ENCODE results near the gene CXCR4. TPM values are rescaled to one million over a fixed set of nuclear protein-coding genes. Genes with fewer than 3 reads are reported as not detected.
A peak's percentile ranks its signal among the peaks of the same experiment; 100 is the strongest.

Gene CXCR4
- total and polyA plus RNA-seq, 12 donors, result 1.5 to 24.0 (median 4.4) TPM

DNA sequence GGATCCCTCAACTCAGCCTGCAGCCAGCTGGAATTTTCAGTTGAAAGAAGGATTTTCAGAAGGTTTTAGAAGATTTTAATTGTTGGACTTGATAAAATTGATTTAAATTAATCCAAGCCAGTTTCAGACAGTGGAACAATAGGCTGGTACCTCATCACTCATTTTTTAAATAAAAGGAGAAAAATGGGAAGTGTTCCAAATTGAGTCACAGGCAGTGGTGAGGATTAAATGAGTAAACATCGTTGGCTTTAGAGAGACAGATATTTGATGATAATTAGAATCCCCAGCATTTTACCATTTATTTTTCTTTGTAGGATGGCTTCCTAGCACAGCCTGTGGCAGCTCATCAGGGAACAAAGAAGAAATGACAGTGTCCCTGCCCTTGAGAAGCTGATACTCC, 7.4 kb downstream of the CXCR4 start:
- 40 to 51% methylated on average over 1 of the region's 1 CpG for WGBS, 2 donors
- no peak for DNase-seq
- ATAC-seq, result no peak
- peaks cover 0 to 18% (median 6%) of the 10 kb centered on the region in 7 donors for H3K27me3 ChIP-seq
- peaks cover 0 to 26% (median 0%) of the 10 kb centered on the region in 9 donors for H3K36me3 ChIP-seq
- H3K4me3 ChIP-seq, result no peak overlapping the region
- intact Hi-C loops (cut with DNase I), result loop anchor here in 5 of 10 donors (5.0 to 10.0 kb wide), 6 partner anchors 86 to 264 kb away; partner anchors contain the start of gene DARS1 (in 2 of the 5)
- peaks cover 0 to 52% (median 0%) of the 10 kb centered on the region in 9 donors for H3K4me1 ChIP-seq
- TF ChIP-seq, protein P1, sequence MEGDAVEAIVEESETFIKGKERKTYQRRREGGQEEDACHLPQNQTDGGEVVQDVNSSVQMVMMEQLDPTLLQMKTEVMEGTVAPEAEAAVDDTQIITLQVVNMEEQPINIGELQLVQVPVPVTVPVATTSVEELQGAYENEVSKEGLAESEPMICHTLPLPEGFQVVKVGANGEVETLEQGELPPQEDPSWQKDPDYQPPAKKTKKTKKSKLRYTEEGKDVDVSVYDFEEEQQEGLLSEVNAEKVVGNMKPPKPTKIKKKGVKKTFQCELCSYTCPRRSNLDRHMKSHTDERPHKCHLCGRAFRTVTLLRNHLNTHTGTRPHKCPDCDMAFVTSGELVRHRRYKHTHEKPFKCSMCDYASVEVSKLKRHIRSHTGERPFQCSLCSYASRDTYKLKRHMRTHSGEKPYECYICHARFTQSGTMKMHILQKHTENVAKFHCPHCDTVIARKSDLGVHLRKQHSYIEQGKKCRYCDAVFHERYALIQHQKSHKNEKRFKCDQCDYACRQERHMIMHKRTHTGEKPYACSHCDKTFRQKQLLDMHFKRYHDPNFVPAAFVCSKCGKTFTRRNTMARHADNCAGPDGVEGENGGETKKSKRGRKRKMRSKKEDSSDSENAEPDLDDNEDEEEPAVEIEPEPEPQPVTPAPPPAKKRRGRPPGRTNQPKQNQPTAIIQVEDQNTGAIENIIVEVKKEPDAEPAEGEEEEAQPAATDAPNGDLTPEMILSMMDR (IDR thresholded peaks at IDR 0.05), result no peak
- H3K27ac ChIP-seq, result no peak overlapping the region
- no peaks in the 10 kb centered on the region for H3K9me3 ChIP-seq

DNA sequence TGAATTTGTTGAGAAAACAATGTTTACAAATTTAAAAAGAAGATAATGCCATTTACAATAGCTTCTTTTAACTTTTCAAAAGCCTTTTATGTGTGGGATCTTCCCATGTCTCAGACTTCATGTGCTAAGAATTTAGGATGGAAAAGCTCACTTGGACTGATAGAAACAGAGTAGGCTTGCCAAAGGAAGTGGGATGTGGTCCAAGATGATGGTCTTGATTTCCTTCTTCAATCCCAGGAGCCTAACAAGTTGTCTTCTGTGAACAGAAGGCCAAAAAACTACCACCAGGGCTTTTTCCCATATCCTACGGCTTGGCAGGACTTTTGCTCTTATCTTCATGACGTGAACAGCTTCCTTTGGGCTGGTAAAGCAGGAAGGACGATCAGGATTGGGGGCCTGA, 9.5 kb downstream of the CXCR4 start:
- ATAC-seq (peak in 4 of 8 donors; percentile 42 to 61 (median 54)), DNase-seq (peak in 1 of 2 donors; percentile 39)
- intact Hi-C loops (cut with DNase I), result loop anchor here in 1 of 10 donors (10.0 kb wide), 1 partner anchor 94 kb away; no protein-coding TSS in a partner anchor

DNA sequence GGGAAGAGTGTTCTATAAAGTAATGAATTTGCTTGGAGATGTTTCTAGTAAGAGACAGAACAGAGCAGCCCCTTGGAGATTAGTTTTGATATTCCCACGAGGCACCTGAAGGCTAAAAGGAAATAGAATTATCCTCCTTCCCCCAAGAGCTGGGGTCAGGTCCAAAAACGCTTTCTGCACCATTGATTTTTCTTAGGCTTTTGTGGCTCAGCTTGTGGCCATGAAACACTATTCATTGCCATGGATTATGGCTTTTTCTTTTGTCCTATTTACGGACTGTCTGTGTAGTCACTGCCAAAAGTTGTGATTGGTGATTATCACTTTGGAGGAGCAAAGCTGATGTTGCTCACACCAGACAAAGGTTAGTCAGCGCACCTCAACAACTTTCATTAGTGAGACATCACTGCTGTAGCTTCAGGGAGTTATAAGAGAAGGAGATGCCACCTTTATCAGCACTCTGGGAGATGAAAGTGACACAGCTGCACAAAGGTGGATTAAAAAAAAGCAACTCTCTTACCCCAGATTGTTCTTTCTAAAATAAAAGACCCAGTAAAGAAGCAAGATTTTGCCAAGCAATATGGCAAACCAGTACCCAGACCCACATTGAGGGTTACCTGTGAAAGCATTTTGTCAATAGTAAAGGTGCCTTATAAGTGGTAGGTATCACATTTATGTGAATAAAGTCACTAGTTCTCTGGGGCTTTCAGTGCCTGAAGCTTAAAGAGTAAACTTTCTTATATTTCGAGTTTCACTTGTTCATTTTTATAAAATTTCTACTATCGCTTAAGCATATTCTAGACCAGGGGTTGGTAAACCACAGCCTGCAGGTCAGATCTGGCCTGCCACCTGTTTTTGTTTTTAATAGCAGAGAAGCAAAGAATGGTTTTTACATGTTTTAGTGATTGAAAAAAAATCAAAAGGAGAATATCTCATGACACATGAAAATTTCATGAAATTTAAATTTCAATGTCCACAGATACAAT, 10.6 kb downstream of the CXCR4 start:
- peaks cover 0 to 3% (median 0%) of the 10 kb centered on the region in 7 donors for H3K27me3 ChIP-seq
- ATAC-seq (no peak), DNase-seq (no peak)
- TF ChIP-seq, protein P1 (IDR thresholded peaks at IDR 0.05), result no peak
- peak overlapping the region in 2 of 10 donors; percentile 8 to 23 for H3K27ac ChIP-seq
- intact Hi-C loops (cut with DNase I), result loop anchor here in 1 of 10 donors (10.0 kb wide), 1 partner anchor 93 kb away; no protein-coding TSS in a partner anchor
- no peaks in the 10 kb centered on the region for H3K36me3 ChIP-seq
- peaks cover 0 to 22% (median 0%) of the 10 kb centered on the region in 9 donors for H3K4me1 ChIP-seq
- H3K4me3 ChIP-seq, result no peak overlapping the region
- H3K9me3 ChIP-seq, result no peaks in the 10 kb centered on the region
- WGBS, 2 donors, result 83 to 84% methylated on average over 6 of the region's 6 CpGs

More for the DNA sequence above, 9.5 kb downstream of the CXCR4 start:
- TF ChIP-seq, protein P1 (IDR thresholded peaks at IDR 0.05), result no peak
- H3K4me1 ChIP-seq, result peaks cover 0 to 34% (median 0%) of the 10 kb centered on the region in 9 donors
- H3K27me3 ChIP-seq, result peaks cover 0 to 6% (median 0%) of the 10 kb centered on the region in 7 donors
- WGBS, 2 donors, result 43 to 52% methylated on average over 3 of the region's 3 CpGs
- no peak overlapping the region for H3K4me3 ChIP-seq
- H3K27ac ChIP-seq, result peak overlapping the region in 4 of 10 donors; percentile 8 to 30 (median 20)
- no peaks in the 10 kb centered on the region for H3K9me3 ChIP-seq
- H3K36me3 ChIP-seq, result peaks cover 0 to 6% (median 0%) of the 10 kb centered on the region in 9 donors

DNA sequence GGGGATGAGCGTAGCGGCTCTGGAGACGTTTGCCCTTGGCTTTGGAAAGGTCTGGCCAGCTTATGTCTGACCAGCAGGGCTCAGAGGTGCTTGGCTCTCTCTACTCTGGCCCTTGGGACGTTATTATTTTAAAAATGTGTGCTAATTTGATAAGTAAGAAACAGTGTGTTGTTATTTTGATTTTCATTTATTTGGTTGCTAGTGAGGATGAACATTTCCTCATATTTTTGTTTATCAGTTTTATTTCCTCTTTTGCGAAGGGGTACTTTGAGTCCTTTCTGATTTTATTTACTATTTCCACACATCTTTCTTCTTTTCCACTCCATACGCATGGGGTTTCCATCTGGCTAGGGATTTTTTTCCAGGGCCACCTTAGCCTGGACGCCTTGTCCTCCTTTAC, 11.4 kb downstream of the CXCR4 start:
- no peaks in the 10 kb centered on the region for H3K27me3 ChIP-seq
- intact Hi-C loops (cut with DNase I), result loop anchor here in 1 of 10 donors (10.0 kb wide), 1 partner anchor 92 kb away; no protein-coding TSS in a partner anchor
- no peak for ATAC-seq
- TF ChIP-seq, protein P1 (IDR thresholded peaks at IDR 0.05), result no peak
- peaks cover 0 to 14% (median 0%) of the 10 kb centered on the region in 9 donors for H3K4me1 ChIP-seq
- DNase-seq, result no peak
- no peaks in the 10 kb centered on the region for H3K9me3 ChIP-seq
- WGBS, 2 donors, result 66 to 84% methylated on average over 7 of the region's 7 CpGs
- no peaks in the 10 kb centered on the region for H3K36me3 ChIP-seq
- no peak overlapping the region for H3K4me3 ChIP-seq
- H3K27ac ChIP-seq, result no peak overlapping the region

Data from heart right ventricle (tissue), 16 donors.